Prostate gland (tissue), 2 donors: Measurements from ENCODE around the gene ASPG.

ENCODE experiments used
- CTCF ChIP-seq, 4 experiments: fragments of 200-600 bp in 2 of 4; fragments of 450-650 bp in 2 of 4; sonication (generic) in 2 of 4; IDR thresholded peaks; 1 replicate in 3 of 4; 2 replicates in 1 of 4; pipeline ENCODE4 v1.5.1; 2016 to 2019; ENCODE audit warnings: antibody characterized with exemption in 4 of 4, mild to moderate bottlenecking in 2 of 4, moderate library complexity in 2 of 4
- POLR2A ChIP-seq: fragments of 450-650 bp; IDR thresholded peaks from one replicate; pipeline ENCODE4 v1.6.1; 2016; ENCODE audit warnings: antibody characterized with exemption, mild to moderate bottlenecking

- TF ChIP-seq CTCF (IDR thresholded peaks at IDR 0.05) (no peak), POLR2A (no peak)
Observed at GRCh38 chr14:104092931-104093365, 7.4 kb downstream of the ASPG start.
